Measurements from ENCODE around the gene ANKFY1.

ANKFY1 gene

GRCh38 chr17:4147751-4148310 lies 115.9 kb downstream of the ANKFY1 start:
- CTCF ChIA-PET, result interaction anchor here (0.6 to 1.5 kb wide), 2 partner anchors 10 to 13 kb away, joined by 4 to 5 read pairs; no protein-coding TSS in a partner anchor
- no peaks in the 10 kb centered on the region for H3K27me3 ChIP-seq (replicated peaks in 2 of 5; ENCODE audit: control insufficient read depth in 4 of 5, insufficient read depth in 5 of 5, low read length in 4 of 5)
- H3K27ac ChIP-seq (ENCODE audit: insufficient read depth in 1 of 2, low read depth in 1 of 2, low read length in 2 of 2, poor library complexity in 1 of 2, severe bottlenecking in 2 of 2), result no peak overlapping the region
- POLR2A ChIA-PET, result no interaction called here
- WGBS (ENCODE audit: insufficient coverage), result 87% methylated on average over 6 of the region's 8 CpGs
- no peak overlapping the region for H3K4me3 ChIP-seq (ENCODE audit: control insufficient read depth in 1 of 7, extremely low read depth in 1 of 7, insufficient read depth in 4 of 7, low read depth in 2 of 7, low read length in 6 of 7)
- peaks cover 4 to 23% (median 7%) of the 10 kb centered on the region in 4 experiments for H3K4me1 ChIP-seq (ENCODE audit: control extremely low read depth in 1 of 4, control insufficient read depth in 4 of 4, insufficient read depth in 4 of 4, low read length in 3 of 4)
- H3K36me3 ChIP-seq (ENCODE audit: control insufficient read depth in 4 of 4, insufficient read depth in 4 of 4, low read length in 3 of 4), result peaks cover 2 to 9% (median 4%) of the 10 kb centered on the region in 4 experiments
- no peak for DNase-seq
- no peaks in the 10 kb centered on the region for H3K9me3 ChIP-seq (ENCODE audit: control extremely low read depth in 1 of 5, control insufficient read depth in 4 of 5, insufficient read depth in 2 of 5, low read depth in 1 of 5, low read length in 4 of 5)

GRCh38 chr17:4146641-4147040 lies 117.1 kb downstream of the ANKFY1 start:
- H3K36me3 ChIP-seq (ENCODE audit: control insufficient read depth in 4 of 4, insufficient read depth in 4 of 4, low read length in 3 of 4), result peaks cover 2 to 3% (median 2%) of the 10 kb centered on the region in 4 experiments
- peaks cover 9 to 32% (median 14%) of the 10 kb centered on the region in 4 experiments for H3K4me1 ChIP-seq (ENCODE audit: control extremely low read depth in 1 of 4, control insufficient read depth in 4 of 4, insufficient read depth in 4 of 4, low read length in 3 of 4)
- no peak overlapping the region for H3K4me3 ChIP-seq (ENCODE audit: control insufficient read depth in 1 of 7, extremely low read depth in 1 of 7, insufficient read depth in 4 of 7, low read depth in 2 of 7, low read length in 6 of 7)
- DNase-seq, result peak; percentile 41 to 59 (median 54)
- ChIA-PET POLR2A (no interaction called here), CTCF (no interaction called here)
- no peaks in the 10 kb centered on the region for H3K27me3 ChIP-seq (replicated peaks in 2 of 5; ENCODE audit: control insufficient read depth in 4 of 5, insufficient read depth in 5 of 5, low read length in 4 of 5)
- H3K9me3 ChIP-seq (ENCODE audit: control extremely low read depth in 1 of 5, control insufficient read depth in 4 of 5, insufficient read depth in 2 of 5, low read depth in 1 of 5, low read length in 4 of 5), result no peaks in the 10 kb centered on the region
- no CpG with 5 or more reads among the region's 5 CpGs for WGBS (ENCODE audit: insufficient coverage)
- no peak overlapping the region for H3K27ac ChIP-seq (ENCODE audit: insufficient read depth in 1 of 2, low read depth in 1 of 2, low read length in 2 of 2, poor library complexity in 1 of 2, severe bottlenecking in 2 of 2)

- Histone ChIP-seq H3K4me1 (ENCODE audit: control extremely low read depth in 1 of 4, control insufficient read depth in 4 of 4, insufficient read depth in 4 of 4, low read length in 3 of 4) (peaks cover 15 to 38% (median 16%) of the 10 kb centered on the region in 4 experiments), H3K27ac (ENCODE audit: insufficient read depth in 1 of 2, low read depth in 1 of 2, low read length in 2 of 2, poor library complexity in 1 of 2, severe bottlenecking in 2 of 2) (peak overlapping the region; percentile 97 to 98), H3K9me3 (ENCODE audit: control extremely low read depth in 1 of 5, control insufficient read depth in 4 of 5, insufficient read depth in 2 of 5, low read depth in 1 of 5, low read length in 4 of 5) (no peaks in the 10 kb centered on the region), H3K4me3 (ENCODE audit: control insufficient read depth in 1 of 7, extremely low read depth in 1 of 7, insufficient read depth in 4 of 7, low read depth in 2 of 7, low read length in 6 of 7) (peak overlapping the region in 6 of 7 experiments; percentile 20 to 98 (median 94)), H3K36me3 (ENCODE audit: control insufficient read depth in 4 of 4, insufficient read depth in 4 of 4, low read length in 3 of 4) (peaks cover 0 to 5% (median 5%) of the 10 kb centered on the region in 4 experiments), H3K27me3 (replicated peaks in 2 of 5; ENCODE audit: control insufficient read depth in 4 of 5, insufficient read depth in 5 of 5, low read length in 4 of 5) (no peaks in the 10 kb centered on the region)
- ChIA-PET POLR2A (interaction anchor here (1.1 to 1.4 kb wide), 3 partner anchors 14 to 228 kb away, joined by 3 to 9 read pairs (median 4); partner anchors contain the start of gene P2RX1), CTCF (interaction anchor here (1.5 to 1.7 kb wide), 2 partner anchors 12 to 15 kb away, joined by 3 to 4 read pairs; no protein-coding TSS in a partner anchor)
- peak in 2 of 3 donors; percentile 15 to 26 for DNase-seq
- WGBS (ENCODE audit: insufficient coverage), result 84% methylated on average over 3 of the region's 3 CpGs
Observed at GRCh38 chr17:4144422-4144747, 119.4 kb downstream of the ANKFY1 start.

- ChIA-PET POLR2A (interaction anchor here (0.6 to 2.4 kb wide), 11 partner anchors 9 to 228 kb away, joined by 3 to 8 read pairs (median 3); partner anchors contain the start of genes ATP2A3 and P2RX1), CTCF (interaction anchor here (0.6 to 2.1 kb wide), 7 partner anchors 10 to 379 kb away, joined by 3 to 6 read pairs (median 4); no protein-coding TSS in a partner anchor)
- H3K4me1 ChIP-seq (ENCODE audit: control extremely low read depth in 1 of 4, control insufficient read depth in 4 of 4, insufficient read depth in 4 of 4, low read length in 3 of 4), result peaks cover 15 to 38% (median 16%) of the 10 kb centered on the region in 4 experiments
- H3K36me3 ChIP-seq (ENCODE audit: control insufficient read depth in 4 of 4, insufficient read depth in 4 of 4, low read length in 3 of 4), result peaks cover 3 to 7% (median 5%) of the 10 kb centered on the region in 4 experiments
- peak overlapping the region; percentile 83 to 98 (median 93) for H3K4me3 ChIP-seq (ENCODE audit: control insufficient read depth in 1 of 7, extremely low read depth in 1 of 7, insufficient read depth in 4 of 7, low read depth in 2 of 7, low read length in 6 of 7)
- peak; percentile 96 to 98 (median 97) for DNase-seq
- H3K27ac ChIP-seq (ENCODE audit: insufficient read depth in 1 of 2, low read depth in 1 of 2, low read length in 2 of 2, poor library complexity in 1 of 2, severe bottlenecking in 2 of 2), result peak overlapping the region; percentile 97 to 98
- no peaks in the 10 kb centered on the region for H3K27me3 ChIP-seq (replicated peaks in 2 of 5; ENCODE audit: control insufficient read depth in 4 of 5, insufficient read depth in 5 of 5, low read length in 4 of 5)
- H3K9me3 ChIP-seq (ENCODE audit: control extremely low read depth in 1 of 5, control insufficient read depth in 4 of 5, insufficient read depth in 2 of 5, low read depth in 1 of 5, low read length in 4 of 5), result no peaks in the 10 kb centered on the region
- WGBS (ENCODE audit: insufficient coverage), result 2% methylated on average over 63 of the region's 69 CpGs
Observed at GRCh38 chr17:4143563-4144421, 120.0 kb downstream of the ANKFY1 start.

GRCh38 chr17:4142107-4142900 lies 121.5 kb downstream of the ANKFY1 start:
- Histone ChIP-seq H3K27ac (ENCODE audit: insufficient read depth in 1 of 2, low read depth in 1 of 2, low read length in 2 of 2, poor library complexity in 1 of 2, severe bottlenecking in 2 of 2) (peak overlapping the region; percentile 50 to 98), H3K9me3 (ENCODE audit: control extremely low read depth in 1 of 5, control insufficient read depth in 4 of 5, insufficient read depth in 2 of 5, low read depth in 1 of 5, low read length in 4 of 5) (no peaks in the 10 kb centered on the region), H3K36me3 (ENCODE audit: control insufficient read depth in 4 of 4, insufficient read depth in 4 of 4, low read length in 3 of 4) (peaks cover 3 to 10% (median 5%) of the 10 kb centered on the region in 4 experiments), H3K27me3 (replicated peaks in 2 of 5; ENCODE audit: control insufficient read depth in 4 of 5, insufficient read depth in 5 of 5, low read length in 4 of 5) (no peaks in the 10 kb centered on the region), H3K4me1 (ENCODE audit: control extremely low read depth in 1 of 4, control insufficient read depth in 4 of 4, insufficient read depth in 4 of 4, low read length in 3 of 4) (peaks cover 15 to 38% (median 16%) of the 10 kb centered on the region in 4 experiments), H3K4me3 (ENCODE audit: control insufficient read depth in 1 of 7, extremely low read depth in 1 of 7, insufficient read depth in 4 of 7, low read depth in 2 of 7, low read length in 6 of 7) (peak overlapping the region; percentile 83 to 98 (median 93))
- DNase-seq, result peak in 2 of 3 donors; percentile 17 to 42
- POLR2A ChIA-PET, result interaction anchor here (1.1 to 2.4 kb wide), 4 partner anchors 7 to 34 kb away, joined by 3 to 8 read pairs (median 4); no protein-coding TSS in a partner anchor
- CTCF ChIA-PET, result interaction anchor here (1.7 to 2.1 kb wide), 2 partner anchors 19 to 57 kb away, joined by 5 read pairs; no protein-coding TSS in a partner anchor
- WGBS (ENCODE audit: insufficient coverage), result 5% methylated on average over 56 of the region's 56 CpGs

- CTCF ChIA-PET, result interaction anchor here (0.9 to 1.3 kb wide), 2 partner anchors 14 kb away, joined by 3 to 4 read pairs; no protein-coding TSS in a partner anchor
- no peak for DNase-seq
- POLR2A ChIA-PET, result no interaction called here
- no peak overlapping the region for H3K27ac ChIP-seq (ENCODE audit: insufficient read depth in 1 of 2, low read depth in 1 of 2, low read length in 2 of 2, poor library complexity in 1 of 2, severe bottlenecking in 2 of 2)
- no peaks in the 10 kb centered on the region for H3K27me3 ChIP-seq (replicated peaks in 2 of 5; ENCODE audit: control insufficient read depth in 4 of 5, insufficient read depth in 5 of 5, low read length in 4 of 5)
- H3K4me3 ChIP-seq (ENCODE audit: control insufficient read depth in 1 of 7, extremely low read depth in 1 of 7, insufficient read depth in 4 of 7, low read depth in 2 of 7, low read length in 6 of 7), result no peak overlapping the region
- WGBS (ENCODE audit: insufficient coverage), result 94% methylated on average over 2 of the region's 2 CpGs
- H3K36me3 ChIP-seq (ENCODE audit: control insufficient read depth in 4 of 4, insufficient read depth in 4 of 4, low read length in 3 of 4), result peaks cover 3 to 14% (median 11%) of the 10 kb centered on the region in 4 experiments
- no peaks in the 10 kb centered on the region for H3K9me3 ChIP-seq (ENCODE audit: control extremely low read depth in 1 of 5, control insufficient read depth in 4 of 5, insufficient read depth in 2 of 5, low read depth in 1 of 5, low read length in 4 of 5)
- peaks cover 15 to 28% (median 16%) of the 10 kb centered on the region in 4 experiments for H3K4me1 ChIP-seq (ENCODE audit: control extremely low read depth in 1 of 4, control insufficient read depth in 4 of 4, insufficient read depth in 4 of 4, low read length in 3 of 4)
Observed at GRCh38 chr17:4140125-4140524, 123.7 kb downstream of the ANKFY1 start.
